ENCODE results near the gene MPRIP. TPM values are rescaled to one million over a fixed set of nuclear protein-coding genes. Genes with fewer than 3 reads are reported as not detected.

Gene MPRIP
- total RNA-seq, 4 donors from 2014 or later: 122 to 207 (median 145) TPM

- Histone ChIP-seq H3K27me3 (no peaks in the 10 kb centered on the region), H3K4me1 (peaks cover 31% of the 10 kb centered on the region), H3K27ac (peak overlapping the region; percentile 92), H3K36me3 (peaks cover 15% of the 10 kb centered on the region), H3K4me3 (peak overlapping the region; percentile 99), H3K9me3 (no peaks in the 10 kb centered on the region)
- WGBS: 0% methylated on average over 20 of the region's 31 CpGs
- TF ChIP-seq POLR2A (IDR thresholded peaks at IDR 0.05): no peak
- TF ChIP-seq EP300 (IDR thresholded peaks at IDR 0.05): no peak
- no peak for TF ChIP-seq POLR2AphosphoS5 (IDR thresholded peaks at IDR 0.05)
- no peak for TF ChIP-seq CTCF (IDR thresholded peaks at IDR 0.05)
- DNase-seq (ENCODE audit: low spot score in 2 of 2): peak in 1 of 2 donors; percentile 77
Measured at GRCh38 chr17:17236295-17237025, 194.2 kb downstream of the MPRIP start.

GRCh38 chr17:17237026-17237799 lies 195.0 kb downstream of the MPRIP start, which contains the start of gene FLCN:
Gene FLCN (minus strand): TSS chr17:17237168. CDS start chr17:17228137, 9,031 bp downstream.
- peak; percentile 66 to 97 (median 70) for TF ChIP-seq POLR2AphosphoS5 (IDR thresholded peaks at IDR 0.05)
- peak in 1 of 2 donors; percentile 85 for TF ChIP-seq POLR2A (IDR thresholded peaks at IDR 0.05)
- TF ChIP-seq EP300 (IDR thresholded peaks at IDR 0.05): no peak
- under 1% methylated on average over 26 of the region's 53 CpGs for WGBS
- DNase-seq (ENCODE audit: low spot score in 2 of 2): peak; percentile 96 to 97

GRCh38 chr17:17239832-17240231 lies 197.6 kb downstream of the MPRIP start:
- DNase-seq (ENCODE audit: low spot score in 2 of 2): no peak
- Histone ChIP-seq H3K4me3 (no peak overlapping the region), H3K27me3 (no peaks in the 10 kb centered on the region), H3K36me3 (no peaks in the 10 kb centered on the region), H3K4me1 (peaks cover 21% of the 10 kb centered on the region), H3K27ac (no peak overlapping the region), H3K9me3 (no peaks in the 10 kb centered on the region)
- no peak for TF ChIP-seq POLR2A (IDR thresholded peaks at IDR 0.05)
- 62% methylated on average over 1 of the region's 1 CpG for WGBS

More at GRCh38 chr17:17237026-17237799, 195.0 kb downstream of the MPRIP start, which contains the start of gene FLCN:
- Histone ChIP-seq H3K4me3 (peak within 1 kb of the TSS; percentile 99), H3K27ac (peak within 1 kb of the TSS; percentile 92), H3K9me3 (no peaks in the 10 kb centered on the region), H3K36me3 (peaks cover 8% of the 10 kb centered on the region), H3K4me1 (peaks cover 31% of the 10 kb centered on the region), H3K27me3 (no peaks in the 10 kb centered on the region)

GRCh38 chr17:17241656-17242055 lies 199.4 kb downstream of the MPRIP start:
- Histone ChIP-seq H3K36me3 (peaks cover 14% of the 10 kb centered on the region), H3K27ac (no peak overlapping the region), H3K4me3 (no peak overlapping the region), H3K4me1 (peaks cover 8% of the 10 kb centered on the region), H3K27me3 (no peaks in the 10 kb centered on the region), H3K9me3 (no peaks in the 10 kb centered on the region)
- 83% methylated on average over 10 of the region's 10 CpGs for WGBS
- no peak for TF ChIP-seq CTCF (IDR thresholded peaks at IDR 0.05)
- no peak for DNase-seq (ENCODE audit: low spot score in 2 of 2)

GRCh38 chr17:17242246-17242645 lies 200.0 kb downstream of the MPRIP start:
- peak in 1 of 2 donors; percentile 51 for DNase-seq (ENCODE audit: low spot score in 2 of 2)
- Histone ChIP-seq H3K36me3 (peaks cover 20% of the 10 kb centered on the region), H3K27me3 (no peaks in the 10 kb centered on the region), H3K27ac (no peak overlapping the region), H3K9me3 (no peaks in the 10 kb centered on the region), H3K4me3 (no peak overlapping the region), H3K4me1 (peaks cover 8% of the 10 kb centered on the region)
- TF ChIP-seq POLR2AphosphoS5 (IDR thresholded peaks at IDR 0.05): no peak
- TF ChIP-seq EP300 (IDR thresholded peaks at IDR 0.05): no peak
- no peak for TF ChIP-seq CTCF (IDR thresholded peaks at IDR 0.05)
- TF ChIP-seq POLR2A (IDR thresholded peaks at IDR 0.05): no peak
- WGBS: 100% methylated on average over 6 of the region's 7 CpGs

Other genes with a start within 250 kb of the MPRIP start
- 1 to 10 TPM in 1 of 4 donors, not detected in 3; 3.8 TPM for gene TNFRSF13B, start 70.3 kb upstream of the MPRIP start, total RNA-seq
- gene PLD6, start 163.9 kb downstream of the MPRIP start, total RNA-seq: 1 to 10 TPM; 3.3 to 9.1 (median 5.2) TPM
- 100 to 1,000 TPM in 1 of 4 donors, 10 to 100 TPM in 3; 28.4 to 143 (median 49.2) TPM for gene FLCN, start 194.7 kb downstream of the MPRIP start, total RNA-seq
- 10 to 100 TPM; 55.0 to 77.3 (median 59.4) TPM for gene COPS3, start 238.8 kb downstream of the MPRIP start, total RNA-seq